Hypothalamus (tissue), 51 donors: ENCODE data around the gene FAM78A.
A peak's percentile ranks its signal among the peaks of the same experiment; 100 is the strongest.

Experiments
- DNase-seq, 51 donors: peaks; one replicate each; lab custom pipeline; 2025; lab: John Stamatoyannopoulos, UW

Gene FAM78A

DNA sequence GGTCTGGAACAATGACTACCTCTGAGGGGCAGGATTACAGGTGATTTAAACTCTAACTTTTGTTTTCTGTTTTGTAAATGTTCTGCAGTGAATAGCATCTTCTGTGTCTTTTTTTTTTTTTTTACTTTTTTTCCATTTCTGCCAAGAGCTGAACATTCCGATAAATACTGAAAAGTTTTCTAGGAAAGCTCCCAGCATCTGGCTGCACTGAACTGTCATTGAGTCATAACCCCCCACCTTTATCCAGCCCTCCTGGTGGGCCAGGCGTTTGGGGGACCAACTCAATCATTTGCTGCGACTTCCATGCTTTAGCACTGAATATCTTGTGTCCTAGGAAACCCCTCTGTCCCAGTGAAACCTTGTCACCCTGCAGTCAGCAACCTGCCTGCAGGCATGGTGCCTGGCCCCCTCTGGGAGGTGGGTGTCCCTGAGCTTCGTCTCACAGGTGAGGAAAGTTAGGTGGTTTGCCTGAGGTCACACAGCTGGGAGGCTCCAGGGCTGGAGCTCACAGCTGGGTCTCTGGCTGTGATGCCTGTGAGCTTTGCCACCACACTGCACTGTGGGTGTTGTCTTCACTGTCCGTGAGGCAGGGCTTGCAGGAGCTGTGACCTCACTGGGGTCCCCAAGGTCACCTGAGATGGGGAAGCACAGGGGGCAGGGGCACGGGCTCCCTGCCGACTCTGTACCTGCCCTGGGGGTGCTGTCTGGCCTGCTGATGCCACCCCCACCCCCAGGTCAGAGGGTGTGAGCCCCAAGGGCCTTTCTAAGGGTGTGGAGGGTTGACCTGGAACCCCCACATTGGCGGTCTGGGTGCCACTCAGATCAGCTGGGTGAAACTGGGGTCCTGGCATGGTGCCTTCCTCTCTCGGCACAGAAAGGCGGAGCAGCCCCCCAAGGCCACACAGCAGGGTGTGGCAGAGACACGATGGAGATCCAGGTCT, 27.3 kb upstream of the FAM78A start:
- DNase-seq = no peak

DNA sequence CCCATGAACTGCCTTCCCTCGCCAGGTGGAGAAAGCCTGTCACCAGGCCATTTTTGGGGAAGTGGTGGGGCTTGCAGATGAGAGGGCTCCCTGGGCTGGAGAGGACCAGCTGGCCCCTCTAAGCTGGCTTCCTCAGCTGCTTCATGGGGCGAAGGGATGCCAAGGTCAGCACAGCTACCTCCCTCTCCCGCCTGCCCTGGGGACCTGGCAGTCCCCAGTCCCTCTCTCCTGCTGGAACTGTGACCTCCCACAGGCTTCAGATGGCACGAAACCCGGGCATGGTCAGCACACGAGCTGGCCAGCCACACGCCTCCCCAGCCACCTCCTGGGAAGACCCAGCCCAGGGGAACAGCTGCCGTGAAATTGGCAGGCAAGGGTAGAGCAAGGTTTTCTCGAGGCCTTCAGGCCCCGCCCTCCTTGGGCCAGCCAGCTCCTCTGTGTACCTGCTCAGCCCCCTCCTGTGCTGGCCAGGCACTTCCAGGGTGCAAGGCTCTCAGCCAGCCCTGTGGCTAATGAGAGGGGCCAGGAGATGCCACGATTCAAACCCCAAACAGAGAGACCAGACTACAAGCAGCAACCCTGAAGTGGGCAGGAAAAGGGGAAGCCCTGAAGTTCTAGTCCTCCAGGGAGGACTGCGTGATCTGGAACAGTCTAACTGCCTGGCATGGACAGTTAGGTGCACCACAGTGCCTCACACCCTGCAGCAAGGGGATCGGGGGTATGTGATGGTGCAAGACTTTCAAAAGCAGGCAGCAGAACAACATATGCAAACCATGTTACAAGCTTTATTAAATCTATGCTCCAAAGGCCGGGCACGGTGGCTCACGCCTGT, 26.1 kb upstream of the FAM78A start:
- no peak for DNase-seq

DNA sequence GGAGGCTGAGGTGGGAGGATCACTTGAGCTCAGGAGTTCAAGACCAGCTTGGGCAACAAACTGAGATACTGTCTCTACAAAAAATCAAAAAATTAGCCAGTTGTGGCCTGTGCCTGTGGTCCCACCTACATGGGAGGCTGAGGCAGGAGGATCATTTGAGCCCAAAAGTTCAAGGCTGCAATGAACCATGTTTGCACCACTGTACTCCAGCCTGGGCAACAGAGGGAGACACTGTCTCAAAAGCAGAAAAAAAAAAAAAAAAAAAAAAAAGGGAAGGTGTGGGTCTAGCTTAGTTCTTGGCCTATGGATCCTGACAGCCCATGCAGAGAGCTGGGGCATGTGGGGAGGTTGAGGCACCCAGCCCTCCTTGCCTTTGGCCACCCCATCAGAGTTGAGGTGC, 24.1 kb upstream of the FAM78A start:
- no peak for DNase-seq

DNA sequence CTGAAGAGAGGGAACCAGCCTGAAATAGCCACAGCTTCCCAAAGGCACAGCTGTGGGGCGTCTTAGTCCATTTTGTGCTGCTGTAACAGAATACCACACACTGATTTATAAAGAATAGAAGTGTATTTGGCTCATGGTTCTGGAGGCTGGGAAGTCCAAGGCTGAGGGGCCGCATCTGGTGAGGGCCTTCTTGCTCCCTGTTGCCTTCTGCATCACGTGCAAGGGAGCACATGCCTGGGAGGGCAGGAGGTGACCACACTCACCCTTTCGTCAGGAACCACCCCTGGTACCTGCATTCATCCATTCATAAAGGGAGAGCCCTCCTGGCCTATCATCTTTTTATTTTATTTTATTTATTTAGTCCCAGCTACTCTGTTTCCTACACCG, 23.6 kb upstream of the FAM78A start:
- no peak for DNase-seq

GRCh38 chr9:131299346-131299960, 23.1 kb upstream of the FAM78A start:
- DNase-seq = no peak

DNA sequence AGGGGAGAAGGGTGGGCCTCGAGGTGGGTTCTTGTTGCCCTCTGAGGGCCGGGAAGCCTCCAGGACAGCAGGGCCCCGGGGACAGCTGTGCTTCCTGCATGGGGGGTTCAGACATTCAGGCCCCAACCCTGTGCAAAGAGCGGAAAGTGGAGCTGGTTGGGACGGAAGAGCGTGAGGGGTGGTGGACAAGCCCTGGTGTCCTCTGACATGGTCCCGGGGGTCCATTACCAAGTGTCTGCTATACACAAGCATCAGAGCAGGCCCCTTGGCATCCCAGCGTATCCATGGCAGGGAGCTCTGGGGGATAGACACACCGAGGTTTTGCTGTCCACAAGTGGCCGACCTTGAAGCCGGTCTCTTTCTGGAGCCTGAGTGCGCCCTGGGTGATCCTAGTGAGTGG, 22.5 kb upstream of the FAM78A start:
- no peak for DNase-seq

DNA sequence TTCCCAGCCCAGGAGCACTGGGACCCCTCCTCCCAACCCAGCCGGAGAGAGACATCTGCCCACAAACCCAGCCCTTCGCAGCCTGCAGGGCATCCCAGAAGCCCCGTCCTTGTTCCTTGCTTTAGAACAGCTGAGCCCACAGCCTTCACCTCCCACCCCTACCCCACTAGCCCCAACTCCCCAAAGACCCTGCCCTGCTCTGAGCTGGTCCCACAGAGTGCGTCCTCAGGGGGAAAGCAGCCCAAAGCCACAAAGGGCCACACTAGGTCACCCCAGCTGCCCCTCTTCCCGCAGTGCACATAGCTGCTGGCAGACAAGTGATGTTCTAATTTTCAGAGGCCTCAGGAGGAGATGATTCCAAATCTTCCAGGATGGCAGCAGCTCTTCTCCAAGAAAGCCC, 22.0 kb upstream of the FAM78A start:
- no peak for DNase-seq

- DNase-seq = no peak
Measured at GRCh38 chr9:131297903-131298302, 21.6 kb upstream of the FAM78A start.

- no peak for DNase-seq
Measured at GRCh38 chr9:131296906-131297500, 20.7 kb upstream of the FAM78A start.

DNA sequence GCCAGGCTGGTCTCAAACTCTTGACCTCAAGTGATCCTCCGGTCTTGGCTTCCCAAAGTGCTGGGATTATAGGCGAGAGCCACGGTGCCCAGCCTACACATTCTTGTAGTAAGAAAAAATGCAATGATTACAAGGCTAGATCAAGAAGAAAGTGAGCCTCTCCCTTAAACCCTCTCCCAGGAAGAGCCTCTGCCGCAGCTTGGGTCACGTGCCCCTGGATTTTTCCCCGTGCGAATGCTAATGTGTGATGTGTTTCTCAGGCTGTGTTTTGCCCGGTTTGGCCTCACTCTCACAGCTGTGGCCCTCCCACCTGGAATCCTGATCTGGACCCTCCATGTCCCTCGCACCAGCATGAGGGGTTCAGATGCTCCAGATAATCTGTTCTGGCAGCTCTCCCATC, 20.1 kb upstream of the FAM78A start:
- DNase-seq = no peak

DNA sequence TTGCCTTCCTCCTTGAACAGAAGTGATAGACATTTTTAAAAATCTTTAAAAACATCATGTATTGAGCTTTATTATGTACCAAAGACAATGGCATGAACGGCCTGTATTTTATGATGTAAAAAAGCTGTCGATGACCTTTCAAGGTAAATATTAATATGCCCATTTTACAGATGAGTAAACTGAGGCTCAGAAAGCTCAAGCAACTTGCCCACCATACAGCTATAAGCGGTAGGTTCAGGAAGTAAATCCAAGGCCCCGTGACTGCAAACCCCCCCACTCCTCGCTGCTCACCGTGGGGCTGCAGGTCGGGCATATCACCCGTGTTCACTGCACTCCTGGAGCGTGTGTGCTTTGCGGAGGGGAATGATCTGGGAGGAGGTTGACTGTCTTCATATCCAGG, 16.6 kb upstream of the FAM78A start:
- no peak for DNase-seq

DNA sequence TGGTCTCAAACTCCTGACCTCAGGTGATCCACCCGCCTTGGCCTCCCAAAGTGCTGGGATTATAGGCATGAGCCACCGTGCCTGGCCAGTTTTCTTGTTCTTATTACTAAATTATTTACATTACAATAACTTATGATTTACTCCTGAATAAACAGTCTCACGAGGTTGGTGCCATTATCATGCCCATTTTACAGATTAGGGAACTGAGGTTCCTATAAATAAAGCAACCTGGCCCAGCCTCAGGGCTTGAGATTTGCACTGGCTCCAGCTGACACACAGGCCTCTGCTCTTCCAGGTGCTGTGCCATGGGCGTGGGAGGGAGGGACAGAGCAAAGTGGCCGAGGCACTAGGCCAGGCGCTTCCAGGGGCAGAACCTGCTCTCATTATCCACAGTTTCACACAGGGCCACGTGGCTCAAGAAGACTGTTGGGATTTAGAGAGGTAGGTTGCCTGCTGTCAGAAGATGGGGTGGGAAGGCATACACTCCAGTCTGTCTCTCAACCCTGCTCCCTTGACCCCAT, 15.5 kb upstream of the FAM78A start:
- DNase-seq = no peak

DNA sequence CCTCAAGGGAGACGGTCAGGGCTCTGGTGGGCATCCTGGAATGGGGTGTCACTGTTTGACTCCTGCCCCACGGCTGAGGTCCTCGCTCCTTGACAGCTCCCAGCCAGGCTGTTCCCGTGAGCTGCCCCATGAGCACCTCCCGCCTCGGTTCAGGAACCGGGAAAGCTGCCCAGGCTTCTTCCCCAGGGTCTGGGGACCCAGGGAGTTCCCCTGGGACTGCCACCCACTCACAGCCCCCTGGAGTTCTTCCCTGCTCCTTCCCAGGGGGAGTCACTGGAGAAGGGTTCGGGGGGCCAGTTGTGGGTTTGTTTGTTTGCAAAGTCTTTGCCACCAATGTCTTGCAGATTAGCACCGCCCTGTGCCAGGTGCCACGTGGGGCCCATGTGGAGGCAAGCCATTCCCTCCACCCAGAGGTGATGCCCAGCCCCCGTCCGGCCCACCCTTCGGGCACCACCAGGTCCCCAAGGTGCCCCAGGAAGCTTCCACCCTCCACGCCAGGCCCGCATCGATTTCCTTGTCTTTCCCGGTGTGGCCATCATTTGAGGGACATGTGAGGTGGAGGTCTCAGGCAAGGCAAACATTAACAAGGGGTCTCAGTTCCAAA, 14.6 kb upstream of the FAM78A start:
- DNase-seq = no peak

DNA sequence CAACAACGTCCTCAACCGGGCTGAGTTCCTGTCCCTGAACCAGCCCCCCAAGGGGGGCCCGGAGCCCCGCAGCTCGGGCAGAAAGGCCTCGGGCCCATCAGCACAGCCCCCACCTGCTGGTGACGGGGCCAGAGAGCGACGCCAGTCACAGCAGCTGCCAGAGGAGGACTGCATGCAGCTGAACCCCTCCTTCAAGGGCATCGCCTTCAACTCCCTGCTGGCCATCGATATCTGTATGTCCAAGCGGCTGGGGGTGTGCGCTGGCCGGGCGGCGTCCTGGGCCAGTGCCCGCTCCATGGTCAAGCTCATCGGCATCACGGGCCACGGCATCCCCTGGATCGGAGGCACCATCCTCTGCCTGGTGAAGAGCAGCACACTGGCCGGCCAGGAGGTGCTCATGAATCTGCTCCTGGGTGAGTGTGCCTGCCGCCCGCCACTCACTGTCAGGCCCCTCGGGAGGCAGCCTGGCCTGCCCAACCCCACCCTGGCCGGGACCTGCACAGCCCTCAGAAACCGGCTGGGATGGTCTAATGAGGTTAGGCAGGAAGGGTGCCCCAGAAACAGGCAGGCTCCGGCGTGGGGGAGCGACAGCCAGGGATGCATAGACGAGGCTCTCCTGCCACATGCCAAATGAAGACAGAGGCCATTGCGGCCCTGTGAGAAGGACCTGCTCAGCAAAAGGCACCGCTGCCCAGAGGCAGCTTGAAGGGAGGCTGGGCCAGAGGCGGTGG, 13.9 kb upstream of the FAM78A start:
- DNase-seq = peak in 13 of 51 donors; percentile 30 to 65 (median 55)

- DNase-seq = peak; percentile 32 to 91 (median 78)
Measured at GRCh38 chr9:131289301-131290035, 13.2 kb upstream of the FAM78A start, which contains the start of gene PLPP7. TSS of gene PLPP7 (plus strand) at chr9:131289723. CDS start at chr9:131289998, 275 bp downstream.

DNA sequence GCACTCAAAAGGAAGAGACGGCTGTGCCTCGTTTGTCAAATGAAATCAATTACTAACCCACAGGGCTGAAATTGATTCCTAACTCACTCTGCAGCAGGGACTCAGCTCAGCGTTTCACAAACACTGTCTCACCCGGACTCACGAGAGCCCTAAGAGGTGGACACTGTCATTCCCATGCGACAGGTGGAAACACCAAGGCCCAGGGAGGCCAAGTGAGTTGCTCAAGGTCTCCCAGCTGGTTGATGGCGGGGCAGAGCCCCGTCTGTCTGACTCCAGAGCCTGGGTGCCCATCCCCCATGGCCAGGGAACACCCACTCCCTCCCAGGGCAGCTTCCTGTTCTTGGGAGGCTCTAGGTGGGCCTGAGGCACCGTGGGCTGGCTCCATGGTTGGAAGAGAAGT, 11.9 kb upstream of the FAM78A start:
- DNase-seq = no peak

DNA sequence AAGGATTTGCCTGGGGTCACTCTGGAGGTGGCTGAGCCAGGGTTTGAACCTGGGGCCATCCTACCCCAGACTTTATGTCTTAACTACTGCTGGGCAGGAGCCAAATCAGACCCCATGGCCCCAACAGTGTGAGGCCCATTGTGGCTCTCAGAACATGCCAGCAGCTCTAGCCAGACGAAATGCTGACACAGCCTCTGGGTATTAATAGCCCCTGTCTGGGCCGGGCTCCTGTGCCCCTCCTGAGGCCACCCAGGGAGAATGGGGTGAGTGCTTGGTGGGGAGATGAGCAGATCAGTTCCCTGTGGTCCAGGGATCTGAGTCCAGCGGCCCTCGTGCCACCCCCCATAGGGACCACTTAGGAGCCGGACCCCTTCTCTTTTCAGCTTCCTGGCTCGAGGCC, 11.0 kb upstream of the FAM78A start:
- no peak for DNase-seq

DNA sequence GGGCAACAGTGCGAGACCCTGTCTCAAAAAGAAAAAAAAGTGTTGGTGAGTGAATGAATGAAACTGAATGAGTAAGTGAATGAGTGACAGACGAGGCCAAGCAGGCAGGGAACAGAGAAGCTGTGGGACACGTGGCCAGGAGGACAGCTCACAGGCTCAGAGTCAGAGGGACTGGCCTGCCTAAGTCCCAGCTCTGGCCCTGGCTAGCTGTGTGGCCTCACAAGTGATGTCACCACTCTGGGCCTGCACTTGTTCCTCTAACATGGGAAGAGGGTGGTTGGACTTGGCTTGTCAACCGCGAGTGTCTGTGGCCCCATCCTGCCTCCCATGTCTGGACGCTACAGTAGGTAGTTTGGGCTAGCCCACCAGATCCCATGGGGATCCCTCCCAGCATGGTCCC, 8.5 kb upstream of the FAM78A start:
- no peak for DNase-seq
